HG02678 (cell line): Measurements from ENCODE around the gene ICOSLG.
"Not testable (repeated sequence)": the region's sequence is repeated elsewhere in the genome, so short reads cannot be mapped to it uniquely, and the experiment has no call there.

Experiments used
- ATAC-seq: cut with Tn5 transposase; IDR thresholded peaks from one replicate; pipeline ENCODE4 v1.9.1; 2021; ENCODE audit warnings: mild to moderate bottlenecking, moderate library complexity; ENCODE audit not compliant: unreplicated experiment

ICOSLG gene

GRCh38 chr21:44265734-44266270, 25.1 kb upstream of the ICOSLG start:
- no peak for ATAC-seq

DNA sequence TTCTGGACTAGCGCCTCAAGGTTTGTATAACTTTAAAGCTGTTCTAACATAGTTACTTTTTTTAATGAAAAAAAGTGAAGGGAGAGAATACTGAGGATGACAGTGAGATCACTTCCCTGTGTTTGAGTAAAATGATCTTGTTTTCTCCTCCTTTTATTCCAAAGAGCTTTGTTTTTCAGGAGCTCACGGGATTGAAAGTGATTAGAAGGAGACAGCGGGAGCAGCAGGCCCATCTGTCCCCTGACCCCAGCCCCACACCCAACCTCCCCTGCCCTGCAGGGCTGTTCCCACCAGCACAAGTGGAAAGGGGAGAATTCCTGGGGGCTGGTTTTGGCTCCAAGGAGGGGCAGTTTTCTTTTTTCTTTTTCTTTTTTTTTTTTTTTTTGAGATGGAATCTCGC, 23.0 kb upstream of the ICOSLG start:
- ATAC-seq: no peak

DNA sequence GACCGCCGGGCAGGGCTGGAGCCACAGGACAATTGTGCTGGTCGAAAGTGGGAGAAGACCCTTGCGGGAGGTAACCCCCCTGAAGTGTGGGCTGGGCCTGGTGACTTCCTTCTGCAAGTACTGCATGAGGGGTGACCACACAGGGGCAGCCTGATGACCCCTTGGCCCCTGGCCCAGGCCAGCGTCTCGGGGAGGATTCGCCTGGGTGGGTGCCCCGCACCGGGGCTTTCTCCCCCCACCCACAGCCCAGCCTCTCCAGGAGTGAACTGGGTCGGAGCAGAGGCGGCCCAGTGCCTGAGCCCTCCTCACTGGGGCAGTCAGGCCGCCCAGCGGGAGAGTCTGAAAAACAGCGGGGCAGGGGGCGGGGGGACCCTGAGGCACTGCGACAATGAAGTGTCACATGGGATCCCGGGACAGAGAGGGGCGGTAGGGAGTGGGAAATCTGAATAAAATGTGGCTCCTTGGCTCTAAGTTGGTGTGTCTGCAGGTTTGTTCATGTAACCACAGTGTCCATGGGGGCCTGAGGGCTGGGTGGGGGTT, 22.5 kb upstream of the ICOSLG start:
- ATAC-seq: no peak

DNA sequence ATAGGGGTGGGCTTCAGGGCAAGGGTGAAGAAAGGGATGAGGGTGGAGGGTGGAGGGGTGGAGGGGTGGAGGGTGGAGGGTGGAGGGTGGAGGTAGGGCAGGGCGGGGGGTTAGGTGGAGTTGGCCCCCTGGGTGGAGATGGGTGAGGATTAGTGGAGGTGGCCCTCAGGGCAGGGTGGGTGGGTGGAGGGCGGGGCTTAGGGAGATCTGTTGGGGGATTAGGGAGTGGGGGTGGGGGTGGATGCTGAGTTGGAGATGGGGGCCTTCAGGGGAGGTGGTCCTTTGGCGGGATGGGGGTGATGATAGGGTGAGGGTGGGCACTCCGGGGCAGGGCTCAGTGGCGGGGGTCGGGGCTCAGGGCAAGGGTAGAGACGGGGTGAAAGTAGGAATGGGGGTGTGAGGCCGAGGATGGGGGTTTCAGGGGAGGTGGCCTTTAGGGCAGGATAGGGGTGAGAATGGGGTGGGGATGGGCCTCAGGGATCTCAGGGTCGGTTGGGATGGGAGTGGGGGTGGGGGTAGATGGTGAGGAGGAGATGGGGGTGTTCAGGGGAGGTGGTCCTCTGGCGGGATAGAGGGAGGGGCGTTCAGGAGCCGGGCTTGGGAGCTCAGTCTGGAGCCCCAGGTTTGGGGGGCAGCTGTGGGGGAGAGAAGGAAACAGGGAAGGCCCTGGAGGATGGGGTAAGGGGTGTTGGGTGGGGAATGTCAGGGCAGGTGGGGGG, 21.8 kb upstream of the ICOSLG start:
- ATAC-seq: no peak

- ATAC-seq: no peak
These were observed 21.0 kb upstream of the ICOSLG start, which contains the start of gene DNMT3L for GRCh38 chr21:44261675-44262295. Gene DNMT3L (minus strand): TSS chr21:44261897. CDS start chr21:44261259, 638 bp downstream.

DNA sequence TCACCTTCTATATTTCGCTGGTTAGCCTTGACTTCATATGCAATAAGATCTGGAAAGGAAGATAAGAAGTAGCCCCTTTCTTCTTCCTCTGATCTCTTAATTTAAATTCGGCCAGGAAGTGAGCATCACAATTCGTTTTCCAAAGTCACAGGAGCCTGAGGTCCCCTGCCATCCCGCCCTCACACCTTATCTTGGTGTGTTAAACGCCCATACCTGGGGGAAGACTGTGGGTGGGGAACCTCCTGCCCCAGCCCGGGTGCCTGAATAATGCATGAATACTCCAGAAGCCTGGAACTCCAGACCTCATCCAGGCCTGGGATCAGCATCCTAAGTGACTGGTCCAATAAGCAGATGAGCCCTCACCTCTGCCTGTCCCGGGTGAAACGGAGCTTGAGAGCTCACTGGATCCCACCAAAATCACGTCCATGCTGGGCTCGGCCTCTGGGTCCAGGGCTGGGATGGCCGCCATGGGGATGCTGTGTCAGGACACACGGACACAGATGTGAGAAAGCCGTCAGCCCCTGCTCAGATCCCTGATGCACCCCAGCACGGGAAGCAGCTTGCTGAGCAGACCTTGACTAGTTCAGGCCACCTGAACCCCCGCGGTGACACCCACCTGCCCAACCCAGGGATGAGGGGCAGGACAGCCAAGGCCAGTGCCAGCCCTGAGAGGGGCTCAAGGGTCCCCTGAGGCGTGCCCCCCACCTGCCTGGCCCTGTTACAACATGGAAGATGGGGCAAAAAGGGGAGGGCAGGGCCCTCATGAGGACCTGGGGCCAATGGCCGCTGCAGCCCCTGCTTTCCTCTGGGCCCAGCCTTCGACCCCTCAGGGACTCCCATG, 20.3 kb upstream of the ICOSLG start:
- no peak for ATAC-seq

- ATAC-seq: no peak
These were observed 19.3 kb upstream of the ICOSLG start for GRCh38 chr21:44260066-44260465.

- no peak for ATAC-seq
These were observed 18.5 kb upstream of the ICOSLG start for GRCh38 chr21:44259082-44259705.

- ATAC-seq: no peak
These were observed 17.4 kb upstream of the ICOSLG start for GRCh38 chr21:44258056-44258725.

- ATAC-seq: no peak
These were observed 14.8 kb upstream of the ICOSLG start for GRCh38 chr21:44255511-44255981.

DNA sequence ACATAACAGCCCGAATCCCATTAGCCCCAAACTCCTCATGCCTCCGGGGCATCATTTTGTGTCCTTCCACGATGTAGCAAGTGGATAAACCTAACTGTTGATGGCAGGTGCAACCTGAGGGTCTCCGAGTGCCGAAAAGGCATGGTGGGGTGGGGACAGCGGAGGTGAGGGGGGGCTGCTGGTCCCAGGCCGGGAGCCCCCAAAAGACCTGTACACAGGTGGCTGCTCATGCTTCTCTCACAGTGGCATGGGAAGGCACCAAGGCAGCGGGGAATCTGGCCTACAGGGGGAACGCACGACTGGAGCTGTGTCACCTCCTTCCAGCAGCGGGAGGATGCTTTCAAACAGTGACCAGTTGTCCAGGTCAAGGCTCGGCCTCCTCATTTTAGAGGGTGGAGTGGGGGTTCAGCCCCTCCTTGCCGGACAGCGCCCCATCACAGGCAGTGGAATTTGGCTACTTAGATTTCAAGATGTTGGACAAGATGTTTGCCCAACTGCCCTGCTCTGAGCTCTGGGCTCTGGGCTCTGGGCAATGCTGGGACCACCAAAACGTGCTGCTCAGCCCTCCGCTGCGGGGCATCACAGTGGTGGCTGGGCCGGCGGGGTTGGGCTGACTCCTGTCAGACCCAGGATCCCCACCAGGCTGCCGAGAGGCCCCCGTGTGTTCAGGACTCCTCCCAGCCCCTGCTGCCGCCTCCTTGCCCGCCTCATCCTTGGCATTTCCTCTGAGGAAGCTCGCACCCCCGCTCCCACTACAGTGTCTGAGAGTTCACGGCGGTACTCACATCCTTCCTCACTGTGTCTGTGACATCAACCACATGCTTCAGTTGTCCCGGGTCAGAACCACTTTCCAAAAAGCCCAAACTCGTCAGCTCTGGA, 13.3 kb upstream of the ICOSLG start:
- ATAC-seq: no peak

DNA sequence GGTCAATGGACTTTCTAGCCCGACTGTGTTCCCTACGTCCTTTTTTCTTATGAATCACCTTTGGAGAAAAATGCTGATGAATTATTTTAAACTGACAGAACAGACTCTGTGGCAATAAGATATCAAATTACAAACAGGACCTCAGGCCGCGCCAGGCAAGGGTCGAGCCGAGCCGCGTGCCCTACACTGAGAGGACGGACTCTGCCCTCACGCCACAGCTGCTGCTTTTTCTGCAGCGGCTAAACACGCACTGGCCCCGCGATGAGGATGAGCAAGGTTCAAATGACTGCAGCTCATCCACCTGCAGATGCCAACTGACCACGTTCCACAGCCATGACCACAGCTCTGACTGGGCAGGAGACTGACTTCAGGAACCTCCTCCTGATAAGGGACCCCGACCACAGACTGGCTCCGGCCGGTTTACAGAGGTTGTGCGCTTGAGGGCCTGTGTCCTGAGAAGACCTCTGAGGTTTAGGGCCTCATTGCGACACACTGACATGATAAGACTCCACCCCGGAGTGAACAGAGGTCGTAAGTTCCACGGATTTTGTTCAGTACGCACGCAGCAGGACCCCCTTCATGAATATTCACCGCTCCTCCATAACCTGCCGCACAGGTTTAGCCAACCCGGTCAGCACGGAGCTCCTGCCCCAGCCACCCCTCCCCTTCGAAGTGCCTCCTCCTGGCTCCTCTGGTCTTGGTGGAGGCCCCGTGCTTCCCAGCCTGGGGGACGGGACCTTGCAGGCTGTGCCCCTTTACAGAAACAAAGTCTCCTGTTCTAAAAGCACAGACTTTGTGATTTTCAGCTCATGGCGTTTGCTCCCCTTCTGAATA, 8.7 kb upstream of the ICOSLG start:
- not testable (repeated sequence) for ATAC-seq

DNA sequence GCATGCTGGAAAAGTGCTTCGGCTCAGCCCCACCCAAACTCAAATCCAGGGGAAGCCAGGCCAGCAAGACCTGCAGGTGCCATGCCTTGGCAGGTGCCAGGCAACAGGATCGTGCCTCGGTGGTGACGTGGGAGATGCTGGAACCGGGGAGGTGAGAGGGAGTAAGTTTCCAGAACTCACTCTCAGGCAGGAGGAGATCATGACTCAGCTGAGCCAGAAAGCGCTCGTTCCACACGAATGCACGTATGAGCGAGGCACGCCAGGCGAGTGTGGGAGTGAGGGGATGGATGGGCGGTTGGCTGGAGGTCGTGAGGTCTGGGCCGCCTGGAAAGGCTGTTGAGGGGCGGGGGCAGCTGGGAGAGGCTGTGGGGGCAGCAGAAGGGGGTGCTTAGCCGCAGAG, 7.2 kb upstream of the ICOSLG start:
- not testable (repeated sequence) for ATAC-seq

- peak; percentile 47 for ATAC-seq
These were observed 3.2 kb upstream of the ICOSLG start for GRCh38 chr21:44243980-44244379.

- ATAC-seq: peak; percentile 38
These were observed 538 bp upstream of the ICOSLG start for GRCh38 chr21:44241281-44241680.

GRCh38 chr21:44240353-44240752, 390 bp downstream of the ICOSLG start:
- not testable (repeated sequence) for ATAC-seq

DNA sequence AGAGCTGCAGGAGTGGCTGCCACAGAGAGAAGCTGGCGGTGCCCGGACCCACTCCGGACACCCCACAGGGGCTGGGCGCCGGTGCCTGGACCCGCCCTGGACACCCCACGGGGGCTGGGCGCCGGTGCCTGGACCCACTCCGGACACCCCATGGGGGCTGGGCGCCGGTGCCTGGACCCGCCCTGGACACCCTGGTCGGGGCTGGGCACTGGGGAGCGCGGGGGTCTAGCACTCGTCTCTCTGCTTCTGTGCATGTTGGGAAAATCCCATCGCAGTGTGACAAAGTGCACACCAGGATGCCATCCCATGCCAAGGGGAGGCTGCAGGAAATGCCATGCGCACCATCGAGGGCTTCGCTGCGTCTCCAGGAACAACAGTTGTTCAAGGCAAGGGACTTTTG, 11.2 kb downstream of the ICOSLG start:
- not testable (repeated sequence) for ATAC-seq

- ATAC-seq: not testable (repeated sequence)
These were observed 12.6 kb downstream of the ICOSLG start for GRCh38 chr21:44228109-44228508.
